HG03342 (cell line): ENCODE measurements around the gene CRYBB3.
"Not testable (repeated sequence)": the region's sequence is repeated elsewhere in the genome, so short reads cannot be mapped to it uniquely, and the experiment has no call there.

ENCODE experiments used
- ATAC-seq: cut with Tn5 transposase; IDR thresholded peaks from one replicate; pipeline ENCODE4 v1.9.1; 2021; ENCODE audit warnings: mild to moderate bottlenecking, moderate library complexity; ENCODE audit not compliant: unreplicated experiment

The CRYBB3 gene

GRCh38 chr22:25174888-25175411, 24.7 kb upstream of the CRYBB3 start:
- no peak for ATAC-seq

- no peak for ATAC-seq
These were observed 23.5 kb upstream of the CRYBB3 start for GRCh38 chr22:25176175-25176574.

- no peak for ATAC-seq
These were observed 22.9 kb upstream of the CRYBB3 start for GRCh38 chr22:25176799-25177198.

GRCh38 chr22:25177226-25177625, 22.4 kb upstream of the CRYBB3 start:
- no peak for ATAC-seq

GRCh38 chr22:25177895-25178294, 21.8 kb upstream of the CRYBB3 start:
- ATAC-seq, result no peak

- ATAC-seq, result not testable (repeated sequence)
These were observed 21.3 kb upstream of the CRYBB3 start for GRCh38 chr22:25178348-25178747.

- not testable (repeated sequence) for ATAC-seq
These were observed 20.6 kb upstream of the CRYBB3 start for GRCh38 chr22:25178869-25179631.

GRCh38 chr22:25182131-25183110, 17.2 kb upstream of the CRYBB3 start:
- no peak for ATAC-seq

GRCh38 chr22:25183949-25184619, 15.6 kb upstream of the CRYBB3 start:
- ATAC-seq, result no peak

- no peak for ATAC-seq
These were observed 13.5 kb upstream of the CRYBB3 start for GRCh38 chr22:25186140-25186539.

- no peak for ATAC-seq
These were observed 12.2 kb upstream of the CRYBB3 start for GRCh38 chr22:25187469-25187868.

GRCh38 chr22:25192406-25192805, 7.3 kb upstream of the CRYBB3 start:
- ATAC-seq, result no peak

GRCh38 chr22:25193130-25193529, 6.5 kb upstream of the CRYBB3 start:
- no peak for ATAC-seq

- no peak for ATAC-seq
These were observed 6.1 kb upstream of the CRYBB3 start for GRCh38 chr22:25193548-25193947.

- ATAC-seq, result no peak
These were observed 3.3 kb upstream of the CRYBB3 start for GRCh38 chr22:25196326-25196725.

GRCh38 chr22:25197340-25197739, 2.3 kb upstream of the CRYBB3 start:
- no peak for ATAC-seq

- no peak for ATAC-seq
These were observed 1.3 kb downstream of the CRYBB3 start for GRCh38 chr22:25200967-25201366.

GRCh38 chr22:25201557-25202273, 2.1 kb downstream of the CRYBB3 start:
- ATAC-seq, result no peak

GRCh38 chr22:25202290-25202921, 2.7 kb downstream of the CRYBB3 start:
- ATAC-seq, result no peak

GRCh38 chr22:25203082-25203481, 3.4 kb downstream of the CRYBB3 start:
- no peak for ATAC-seq
